Cardiac fibroblast (primary cell): ENCODE results near the gene FOXA1.

Experiments
- DNase-seq, 2 donors: peaks; one replicate each; pipeline versions ENCODE4 v3.0.0 to v3.0.0-alpha.2; 2010; ENCODE audit warnings: low read depth in 2 of 2
- H3K4me3 ChIP-seq, 2 donors: replicated peaks in 1 of 2; 1 replicate in 1 of 2; 2 replicates in 1 of 2; pipeline ENCODE4 v1.5.1; 2011; ENCODE audit warnings: low read depth in 2 of 2, low read length in 2 of 2, mild to moderate bottlenecking in 2 of 2, moderate library complexity in 1 of 2
- CTCF ChIP-seq: IDR thresholded peaks from one replicate; pipeline ENCODE4 v1.5.1; 2011; ENCODE audit warnings: low read depth, mild to moderate bottlenecking, low read length, inconsistent platforms

Gene FOXA1

GRCh38 chr14:37544407-37544806 is 50.6 kb downstream of the FOXA1 start:
- DNase-seq, result no peak
- no peak for TF ChIP-seq CTCF
- no peak overlapping the region for H3K4me3 ChIP-seq

GRCh38 chr14:37539992-37540391 is 55.1 kb downstream of the FOXA1 start:
- TF ChIP-seq CTCF, result no peak

More at GRCh38 chr14:37539992-37540391, 55.1 kb downstream of the FOXA1 start:
- no peak for DNase-seq
- H3K4me3 ChIP-seq, result no peak overlapping the region
